B cell (primary cell): ENCODE measurements around the gene TUBB4A.

ENCODE experiments used
- CTCF ChIP-seq: fragments of 200-600 bp; IDR thresholded peaks from one replicate; pipeline ENCODE4 v1.8.0; 2022; ENCODE audit warnings: antibody characterized with exemption, mild to moderate bottlenecking
- EZH2 ChIP-seq: IDR thresholded peaks from 2 replicates; pipeline ENCODE4 v1.6.1; 2012; ENCODE audit warnings: borderline replicate concordance, low read depth, mild to moderate bottlenecking, moderate library complexity, low read length; ENCODE audit not compliant: insufficient read depth, poor library complexity, severe bottlenecking

- TF ChIP-seq CTCF, result no peak
- TF ChIP-seq EZH2, result no peak
These were observed 17.3 kb downstream of the TUBB4A start for GRCh38 chr19:6484831-6485230.
